ENCODE results near the gene EFCC1.

DNA sequence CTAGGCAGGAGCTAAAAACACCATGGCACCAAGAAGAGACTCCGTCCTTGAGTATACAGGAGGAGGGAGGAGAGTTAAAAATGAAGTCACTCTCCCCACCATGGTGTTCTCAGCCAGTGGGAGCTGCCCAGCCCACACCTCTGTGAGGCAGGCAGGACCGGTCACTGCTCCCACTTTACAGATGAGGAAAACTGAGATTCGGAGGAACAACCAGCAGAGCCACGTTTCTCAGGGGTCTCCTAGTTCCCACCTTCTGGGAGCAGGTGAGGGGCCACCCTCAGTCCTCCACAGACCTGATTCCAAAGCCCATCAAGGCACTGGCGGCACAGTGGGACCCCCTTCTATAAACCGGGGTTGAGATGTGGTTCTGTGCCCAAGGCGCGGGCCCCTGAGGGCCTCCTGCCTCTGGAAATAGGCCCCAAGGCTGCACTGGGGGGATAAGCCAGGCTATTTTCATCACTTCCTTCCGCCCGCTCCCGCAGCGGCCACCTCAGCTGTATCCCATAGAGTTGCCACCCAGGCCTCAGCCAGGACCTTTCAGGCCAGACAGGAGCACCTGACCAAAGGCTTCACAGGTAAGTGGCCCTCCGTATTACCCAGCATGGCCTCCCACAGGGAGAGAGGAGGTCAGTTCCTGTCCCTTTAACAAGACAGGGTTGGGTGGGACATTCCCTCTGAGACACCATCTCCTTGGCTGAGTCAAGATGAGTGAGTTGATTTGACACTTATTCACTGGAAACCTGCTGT lies 59.3 kb downstream of the EFCC1 start, which contains the start of gene GP9:
- TF ChIP-seq CTCF (IDR thresholded peaks at IDR 0.05), result no peak
- TF ChIP-seq POLR2A (IDR thresholded peaks at IDR 0.05), result no peak
